BJ (cell line): ENCODE data around the gene GPN2. TPM values are rescaled to one million over a fixed set of nuclear protein-coding genes. Genes with fewer than 3 reads are reported as not detected.
A peak's percentile ranks its signal among the peaks of the same experiment; 100 is the strongest.

ENCODE experiments used
- CTCF ChIA-PET: fragments of 350-600 bp; formaldehyde crosslinking; extraction: SDS; loops from one replicate; lab custom pipeline; 2021; ENCODE audit warnings: antibody characterized with exemption, inconsistent platforms; lab: Yijun Ruan, JAX
- POLR2A ChIA-PET: fragments of 300-600 bp; sonication (Branson Sonifier 250); formaldehyde crosslinking; extraction: SDS; loops from one replicate; lab custom pipeline; 2021; ENCODE audit warnings: antibody characterized with exemption; lab: Charles Lee
- DNase-seq: peaks from one replicate; pipeline ENCODE4 v3.0.0-alpha.2; 2011; ENCODE audit warnings: low read depth
- H3K27me3 ChIP-seq: 2 replicates; pipeline ENCODE4 v1.6.0; 2011; ENCODE audit warnings: low read length; ENCODE audit not compliant: control insufficient read depth, insufficient read depth
- H3K36me3 ChIP-seq: 2 replicates; pipeline ENCODE4 v1.5.1; 2011; ENCODE audit warnings: low read length; ENCODE audit not compliant: control insufficient read depth, insufficient read depth
- H3K4me3 ChIP-seq: 2 replicates; pipeline ENCODE4 v1.5.1; 2011; ENCODE audit warnings: low read depth, mild to moderate bottlenecking, control low read depth, low read length
- polyA minus RNA-seq: library from RNA; depleted of rRNA, polyadenylated mRNA; stranded (reverse); fragments of >200 nt; gene quantifications from 2 replicates; pipeline ENCODE4 v1.2.3, GENCODE V29; 2011; rRNA and poly(A)+ RNA removed
- polyA plus RNA-seq: library from polyadenylated mRNA; depleted of rRNA; stranded (reverse); fragments of >200 nt; gene quantifications from 2 replicates; pipeline ENCODE4 v1.2.3, GENCODE V29; 2011; rRNA removed
- TF ChIP-seq, protein P1 (sequence below): IDR thresholded peaks from 2 replicates; pipeline ENCODE4 v1.5.1; 2011; ENCODE audit warnings: low read depth, mild to moderate bottlenecking, control low read depth, inconsistent platforms, low read length, moderate library complexity; ENCODE audit not compliant: insufficient read depth

Gene GPN2
- 35.3 and 44.9 TPM in 2 replicates for polyA plus RNA-seq
- 24.8 and 40.2 TPM in 2 replicates for polyA minus RNA-seq

DNA sequence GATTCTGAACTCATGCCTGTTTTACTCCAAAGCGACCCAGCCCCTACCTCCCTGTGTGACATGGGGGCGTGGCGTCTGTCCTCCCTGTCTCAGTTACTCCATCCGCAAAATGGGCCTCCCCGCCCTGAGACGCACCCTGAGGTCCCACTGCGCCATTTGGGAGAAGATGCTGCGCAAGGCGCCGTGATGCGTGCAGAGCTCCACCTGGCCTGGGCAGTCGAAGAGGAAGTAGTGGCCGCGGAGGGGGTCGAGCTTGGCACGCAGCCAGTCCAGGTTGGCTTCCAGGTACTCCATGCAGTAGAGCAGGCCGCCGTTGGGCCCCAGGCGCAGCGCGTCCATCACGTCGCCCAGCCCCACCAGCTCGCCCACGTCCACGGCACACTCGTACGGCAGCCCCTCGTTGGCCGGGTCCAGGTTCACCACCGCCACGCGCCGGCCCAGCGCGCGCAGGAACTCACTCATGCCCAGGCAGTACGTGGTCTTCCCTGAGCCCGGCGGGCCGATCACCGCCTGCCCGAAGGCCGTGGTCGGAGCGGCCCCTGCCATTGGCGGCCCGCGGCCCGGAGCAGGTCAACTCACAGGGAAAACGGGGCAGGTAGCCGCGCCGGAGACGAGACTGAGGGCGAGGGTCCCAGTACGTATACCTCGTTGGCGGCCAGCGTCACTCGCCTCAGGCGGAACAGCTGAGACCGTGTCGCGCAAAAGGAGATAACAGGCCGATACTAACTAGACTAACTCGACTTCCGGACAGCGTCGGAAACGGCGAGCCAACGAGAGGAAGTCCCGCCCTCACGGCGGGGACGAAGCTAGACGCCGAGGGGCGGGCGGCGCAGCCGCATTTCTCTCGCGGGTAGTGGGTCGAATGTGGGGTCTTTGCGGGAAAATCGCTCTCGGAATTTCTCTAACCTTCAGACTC is at the start of gene GPN2:
Gene GPN2, minus strand, starts transcription at position 733 of the 916 bp plus-strand sequence. Its CDS starts 187 bp downstream, at position 546.
- TF ChIP-seq, protein P1, sequence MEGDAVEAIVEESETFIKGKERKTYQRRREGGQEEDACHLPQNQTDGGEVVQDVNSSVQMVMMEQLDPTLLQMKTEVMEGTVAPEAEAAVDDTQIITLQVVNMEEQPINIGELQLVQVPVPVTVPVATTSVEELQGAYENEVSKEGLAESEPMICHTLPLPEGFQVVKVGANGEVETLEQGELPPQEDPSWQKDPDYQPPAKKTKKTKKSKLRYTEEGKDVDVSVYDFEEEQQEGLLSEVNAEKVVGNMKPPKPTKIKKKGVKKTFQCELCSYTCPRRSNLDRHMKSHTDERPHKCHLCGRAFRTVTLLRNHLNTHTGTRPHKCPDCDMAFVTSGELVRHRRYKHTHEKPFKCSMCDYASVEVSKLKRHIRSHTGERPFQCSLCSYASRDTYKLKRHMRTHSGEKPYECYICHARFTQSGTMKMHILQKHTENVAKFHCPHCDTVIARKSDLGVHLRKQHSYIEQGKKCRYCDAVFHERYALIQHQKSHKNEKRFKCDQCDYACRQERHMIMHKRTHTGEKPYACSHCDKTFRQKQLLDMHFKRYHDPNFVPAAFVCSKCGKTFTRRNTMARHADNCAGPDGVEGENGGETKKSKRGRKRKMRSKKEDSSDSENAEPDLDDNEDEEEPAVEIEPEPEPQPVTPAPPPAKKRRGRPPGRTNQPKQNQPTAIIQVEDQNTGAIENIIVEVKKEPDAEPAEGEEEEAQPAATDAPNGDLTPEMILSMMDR = no peak
- POLR2A ChIA-PET = interaction anchor here (0.5 to 1.9 kb wide), 5 partner anchors 10 to 1825 kb away, joined by 3 to 16 read pairs (median 6); partner anchors contain the start of gene GPATCH3
- CTCF ChIA-PET = interaction anchor here (0.9 to 3.0 kb wide), 7 partner anchors 9 to 104 kb away, joined by 3 to 18 read pairs (median 3); partner anchors contain the start of gene GPATCH3

DNA sequence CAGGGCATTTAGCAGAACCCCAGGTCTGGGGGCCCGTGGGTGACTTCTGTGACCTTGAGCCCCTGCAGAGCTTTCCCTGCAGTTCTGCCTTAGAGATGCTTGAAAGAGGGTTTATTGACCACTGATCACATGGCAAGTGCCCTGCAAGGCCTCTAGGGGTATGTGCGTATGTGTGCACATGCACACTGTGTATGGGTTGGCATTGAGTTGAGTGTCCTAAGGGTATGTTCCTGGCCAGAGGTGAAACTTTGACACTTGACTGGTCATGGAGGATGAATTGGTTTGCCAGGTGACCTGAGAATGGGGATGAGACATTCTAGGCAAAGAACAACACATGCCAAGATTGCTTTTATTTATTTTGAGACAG is 48.6 kb upstream of the GPN2 start:
- CTCF ChIA-PET = no interaction called here
- peaks cover 21% of the 10 kb centered on the region for H3K36me3 ChIP-seq
- POLR2A ChIA-PET = no interaction called here
- DNase-seq = no peak
- TF ChIP-seq, protein P1 = no peak
- no peak overlapping the region for H3K4me3 ChIP-seq
- no peaks in the 10 kb centered on the region for H3K27me3 ChIP-seq

More for the DNA sequence above, at the start of gene GPN2:
- DNase-seq = peak; percentile 29
- Histone ChIP-seq H3K27me3 (no peaks in the 10 kb centered on the region), H3K36me3 (peaks cover 33% of the 10 kb centered on the region), H3K4me3 (peak within 1 kb of the TSS; percentile 97)

DNA sequence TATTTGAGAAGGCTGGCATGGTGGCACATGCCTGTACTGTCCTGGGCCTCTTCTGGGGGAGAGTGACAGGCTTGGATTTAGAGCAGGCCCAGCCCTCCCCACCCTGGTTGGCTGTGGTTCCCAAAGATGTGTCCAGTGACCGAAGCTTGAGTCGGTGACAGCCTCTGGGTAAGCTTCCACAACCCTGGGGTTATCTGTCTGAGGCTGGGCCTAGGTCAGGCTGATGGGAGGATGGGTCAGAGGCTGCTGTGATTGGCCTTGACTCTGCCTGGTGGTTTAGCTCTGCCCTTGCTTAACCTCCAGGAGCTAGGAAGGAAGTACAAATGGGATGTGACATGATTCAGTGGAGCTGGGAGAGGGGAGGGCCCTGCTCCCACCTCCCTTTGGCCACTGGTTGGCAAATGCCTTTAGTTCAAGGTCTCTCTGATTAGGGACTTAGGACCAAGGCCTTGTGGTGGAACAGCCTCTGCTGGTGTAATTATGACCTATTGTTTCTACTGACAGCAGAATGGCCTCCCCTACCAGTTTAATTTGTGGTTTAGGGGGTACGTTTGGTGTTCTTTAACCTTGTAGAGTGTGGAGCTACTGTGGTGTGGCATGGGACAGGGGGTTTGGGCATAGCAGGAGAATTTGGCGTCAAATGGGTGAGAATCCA is 48.0 kb upstream of the GPN2 start:
- H3K36me3 ChIP-seq = peaks cover 17% of the 10 kb centered on the region
- DNase-seq = no peak
- ChIA-PET CTCF (no interaction called here), POLR2A (interaction anchor here (0.6 kb wide), 1 partner anchor 361 kb away, joined by 3 read pairs; no protein-coding TSS in a partner anchor)
- no peak overlapping the region for H3K4me3 ChIP-seq
- no peaks in the 10 kb centered on the region for H3K27me3 ChIP-seq
- TF ChIP-seq, protein P1 = no peak

DNA sequence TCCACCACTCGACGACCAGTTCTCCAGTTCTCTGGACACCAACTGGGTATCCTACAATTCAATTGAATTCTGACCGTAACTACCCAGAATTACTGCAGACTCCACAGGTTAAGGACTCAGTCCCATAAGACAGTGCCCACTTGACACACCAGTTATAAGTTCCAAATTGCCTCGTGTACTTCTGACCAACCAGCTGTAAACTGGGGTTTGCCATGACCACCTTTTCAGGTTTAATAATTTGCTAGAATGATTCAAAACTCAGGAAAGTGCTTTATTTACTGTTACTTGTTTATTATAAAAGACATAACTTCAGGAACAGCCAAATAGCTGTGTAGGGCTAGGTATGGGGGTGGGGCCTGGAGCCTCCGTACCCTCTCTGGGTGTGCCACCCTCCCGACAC is 46.7 kb upstream of the GPN2 start:
- no peak for DNase-seq

More for the DNA sequence above, 46.7 kb upstream of the GPN2 start:
- Histone ChIP-seq H3K4me3 (no peak overlapping the region), H3K27me3 (no peaks in the 10 kb centered on the region), H3K36me3 (peaks cover 8% of the 10 kb centered on the region)
- CTCF ChIA-PET = no interaction called here
- TF ChIP-seq, protein P1 = no peak
- POLR2A ChIA-PET = no interaction called here
